ENCODE data around the gene TBCEL.

DNA sequence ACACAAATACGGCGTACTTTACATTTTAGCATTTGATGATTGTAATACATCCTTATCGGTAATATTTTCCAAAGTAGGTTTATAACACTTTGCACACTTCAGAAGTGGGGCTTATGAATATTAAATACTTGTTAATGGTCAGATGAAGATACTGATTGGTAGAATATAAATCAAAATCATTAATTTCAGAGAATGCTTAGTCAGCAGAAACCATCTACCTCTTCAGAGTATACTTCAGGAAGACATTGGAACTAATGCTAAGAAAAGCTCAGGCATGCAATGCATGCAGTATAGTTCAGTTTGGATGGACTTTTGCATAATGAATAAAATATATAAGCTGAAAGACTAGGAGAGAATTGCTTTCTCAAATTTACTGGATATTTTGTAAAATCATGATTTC lies 57.4 kb downstream of the TBCEL start:
- TF ChIP-seq, protein P1, sequence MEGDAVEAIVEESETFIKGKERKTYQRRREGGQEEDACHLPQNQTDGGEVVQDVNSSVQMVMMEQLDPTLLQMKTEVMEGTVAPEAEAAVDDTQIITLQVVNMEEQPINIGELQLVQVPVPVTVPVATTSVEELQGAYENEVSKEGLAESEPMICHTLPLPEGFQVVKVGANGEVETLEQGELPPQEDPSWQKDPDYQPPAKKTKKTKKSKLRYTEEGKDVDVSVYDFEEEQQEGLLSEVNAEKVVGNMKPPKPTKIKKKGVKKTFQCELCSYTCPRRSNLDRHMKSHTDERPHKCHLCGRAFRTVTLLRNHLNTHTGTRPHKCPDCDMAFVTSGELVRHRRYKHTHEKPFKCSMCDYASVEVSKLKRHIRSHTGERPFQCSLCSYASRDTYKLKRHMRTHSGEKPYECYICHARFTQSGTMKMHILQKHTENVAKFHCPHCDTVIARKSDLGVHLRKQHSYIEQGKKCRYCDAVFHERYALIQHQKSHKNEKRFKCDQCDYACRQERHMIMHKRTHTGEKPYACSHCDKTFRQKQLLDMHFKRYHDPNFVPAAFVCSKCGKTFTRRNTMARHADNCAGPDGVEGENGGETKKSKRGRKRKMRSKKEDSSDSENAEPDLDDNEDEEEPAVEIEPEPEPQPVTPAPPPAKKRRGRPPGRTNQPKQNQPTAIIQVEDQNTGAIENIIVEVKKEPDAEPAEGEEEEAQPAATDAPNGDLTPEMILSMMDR (optimal IDR thresholded peaks at IDR 0.05 in 1 of 3, IDR thresholded peaks at IDR 0.05 in 1 of 3, conservative IDR thresholded peaks at IDR 0.05 in 1 of 3; ENCODE audit: extremely low read depth in 1 of 3, insufficient read depth in 2 of 3, low read length in 3 of 3) = no peak
- TF ChIP-seq EZH2 (IDR thresholded peaks at IDR 0.05; ENCODE audit: low read length) = no peak

Data from keratinocyte (primary cell).